T-helper 22 cell (primary cell): ENCODE data around the gene SIRPA.

Source experiments
- DNase-seq: peaks from one replicate; pipeline ENCODE4 v3.0.0-alpha.2; 2020; ENCODE audit warnings: low read depth

The SIRPA gene

DNA sequence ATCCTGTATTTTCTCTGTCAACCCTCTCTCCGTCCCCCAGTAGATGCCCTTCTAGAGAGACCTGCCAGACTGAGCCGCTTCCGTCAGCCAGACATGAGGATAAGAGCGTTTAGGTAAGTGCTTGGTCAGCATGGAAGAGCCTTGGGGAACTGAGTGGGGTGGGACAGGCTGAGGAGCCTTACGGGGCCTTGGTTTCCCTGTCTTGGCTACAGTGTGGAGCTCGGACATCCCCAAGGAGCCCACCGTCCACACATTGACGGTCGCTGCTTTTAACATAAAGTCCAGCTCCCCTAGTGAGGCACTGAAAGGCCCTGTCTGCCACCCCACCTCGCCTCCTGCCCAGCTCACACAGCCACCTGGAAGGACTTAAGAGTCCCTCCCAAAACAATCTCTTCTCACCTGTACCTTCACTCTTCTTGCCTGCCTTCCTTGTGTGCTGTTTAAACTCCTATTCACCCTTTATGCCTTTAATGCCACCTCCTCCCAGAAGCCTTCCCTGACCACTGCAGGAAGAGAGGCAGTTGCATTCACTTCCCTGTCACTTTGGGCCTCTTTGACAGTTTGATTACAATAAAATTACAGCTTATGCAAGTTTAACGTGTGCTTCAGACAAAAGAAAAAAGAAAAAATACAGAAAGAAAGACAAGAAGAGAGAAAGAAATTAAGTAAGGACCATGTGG, 56.4 kb downstream of the SIRPA start:
- DNase-seq: no peak

GRCh38 chr20:1952737-1953530, 57.7 kb downstream of the SIRPA start:
- DNase-seq: no peak

DNA sequence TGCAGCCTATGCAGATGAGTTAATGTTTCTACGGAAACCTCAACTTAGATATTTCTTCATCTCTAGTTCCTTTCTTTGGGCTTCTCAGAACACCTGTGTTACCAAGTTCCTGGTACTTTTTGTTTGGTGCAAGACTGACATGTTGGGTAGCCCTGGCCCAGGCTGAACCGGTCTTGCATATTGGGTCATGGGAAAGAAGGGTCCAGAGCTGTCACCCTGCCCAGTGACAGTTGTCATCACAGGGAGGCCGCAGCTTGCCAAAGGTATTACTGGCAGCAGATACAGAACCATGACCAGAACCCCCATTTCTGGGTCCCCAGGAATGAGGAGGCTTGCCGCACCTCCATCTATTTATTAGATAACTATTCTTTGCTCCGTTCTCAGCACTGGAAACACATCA, 58.4 kb downstream of the SIRPA start:
- DNase-seq: no peak

- DNase-seq: no peak
Measured at GRCh38 chr20:1955217-1955616, 60.0 kb downstream of the SIRPA start.

DNA sequence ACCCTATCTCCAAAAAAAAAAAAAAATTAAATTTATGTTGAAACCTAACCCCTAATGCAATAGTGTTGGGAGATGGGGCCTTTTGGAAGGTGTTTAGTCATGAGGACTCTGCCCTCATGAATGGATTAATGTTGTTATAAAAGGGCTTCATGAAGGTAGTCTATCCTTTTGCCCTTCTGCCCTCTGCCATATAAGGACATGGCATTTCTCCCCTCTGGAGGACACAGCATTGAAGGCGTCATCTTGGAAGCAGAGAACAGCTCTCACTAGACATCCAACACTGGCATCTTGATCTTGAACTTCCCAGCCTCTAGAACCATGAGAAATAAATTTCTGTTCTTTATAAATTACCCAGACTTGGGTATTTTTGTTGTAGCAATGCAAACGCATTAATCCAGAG, 63.2 kb downstream of the SIRPA start:
- DNase-seq: no peak

DNA sequence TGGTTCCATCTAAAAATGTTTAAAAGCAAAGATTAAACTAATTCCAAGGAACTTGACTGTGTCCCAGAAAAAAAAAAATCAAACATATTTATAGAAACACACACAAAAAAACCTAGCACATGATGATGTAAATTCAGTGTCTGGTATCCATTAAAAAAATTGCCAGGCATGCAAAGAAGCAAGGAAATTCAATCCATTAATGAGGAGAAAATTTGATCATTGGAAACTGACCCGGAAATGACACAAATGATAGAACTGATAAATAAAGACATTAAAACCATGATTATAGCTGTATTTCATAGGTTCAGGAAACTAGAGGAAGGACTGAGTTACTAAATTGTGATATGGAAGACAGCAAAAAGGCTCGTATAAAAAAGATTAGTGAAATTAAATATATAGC, 63.9 kb downstream of the SIRPA start:
- DNase-seq: no peak

- no peak for DNase-seq
Measured at GRCh38 chr20:1961374-1961773, 66.2 kb downstream of the SIRPA start.

DNA sequence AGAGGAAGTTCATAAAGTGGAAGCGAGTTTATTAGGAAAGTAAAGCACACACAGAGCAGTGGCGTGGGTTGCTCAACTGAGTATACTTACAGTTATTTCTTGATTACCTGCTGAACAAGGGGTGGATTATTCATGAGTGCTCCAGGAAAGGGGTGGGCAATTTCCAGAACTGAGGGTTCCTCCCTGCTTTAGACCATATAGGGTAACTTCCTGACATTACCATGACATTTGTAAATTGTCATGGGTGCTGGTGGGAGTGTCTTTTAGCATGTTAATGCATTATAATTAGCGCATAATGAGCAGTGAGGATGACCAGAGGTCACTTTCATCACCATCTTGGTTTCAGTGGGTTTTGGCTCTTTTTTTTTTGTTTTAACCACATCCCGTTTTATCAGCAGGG, 68.9 kb downstream of the SIRPA start:
- DNase-seq: no peak

GRCh38 chr20:1964659-1965405, 69.6 kb downstream of the SIRPA start:
- DNase-seq: no peak

DNA sequence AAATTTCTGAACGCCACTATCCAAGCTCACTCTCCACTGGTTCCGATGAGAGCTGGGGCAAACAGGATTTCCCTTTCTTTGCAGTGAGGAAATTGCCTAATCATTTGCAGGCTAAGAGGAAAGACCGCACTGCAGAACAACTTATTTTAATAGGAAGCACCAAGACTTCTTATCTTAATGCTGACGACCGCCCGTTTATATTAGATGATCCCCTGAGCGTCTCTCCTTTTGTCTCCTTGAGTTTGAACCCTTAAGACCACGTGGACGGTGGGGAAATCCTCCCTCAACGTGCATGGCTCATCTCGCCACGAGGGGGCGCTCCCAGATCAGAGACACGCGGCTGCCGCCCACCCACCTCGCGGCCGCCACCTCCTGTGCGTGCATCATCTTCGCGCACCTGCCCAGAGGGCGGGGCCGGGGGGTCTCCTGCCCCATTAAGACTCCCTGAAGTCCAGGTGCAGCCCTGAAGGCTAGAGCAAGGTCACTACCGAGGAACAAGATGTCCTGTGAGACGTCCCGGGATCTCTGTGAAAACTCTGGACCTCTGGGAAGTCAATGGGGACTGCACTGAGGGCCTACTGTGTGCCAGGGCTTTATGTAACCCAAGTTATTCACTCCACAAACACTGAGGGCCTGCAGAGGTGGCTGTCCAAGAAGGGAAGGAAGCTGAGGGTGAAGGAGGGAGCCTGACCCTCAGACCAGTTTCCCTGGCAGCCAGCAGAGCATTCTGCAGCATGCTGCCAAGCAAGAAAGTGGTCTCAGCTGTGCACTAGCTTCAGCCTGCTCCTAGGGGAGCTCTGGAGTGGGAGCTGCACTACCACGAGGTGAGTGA, 70.5 kb downstream of the SIRPA start:
- DNase-seq: peak; percentile 14

DNA sequence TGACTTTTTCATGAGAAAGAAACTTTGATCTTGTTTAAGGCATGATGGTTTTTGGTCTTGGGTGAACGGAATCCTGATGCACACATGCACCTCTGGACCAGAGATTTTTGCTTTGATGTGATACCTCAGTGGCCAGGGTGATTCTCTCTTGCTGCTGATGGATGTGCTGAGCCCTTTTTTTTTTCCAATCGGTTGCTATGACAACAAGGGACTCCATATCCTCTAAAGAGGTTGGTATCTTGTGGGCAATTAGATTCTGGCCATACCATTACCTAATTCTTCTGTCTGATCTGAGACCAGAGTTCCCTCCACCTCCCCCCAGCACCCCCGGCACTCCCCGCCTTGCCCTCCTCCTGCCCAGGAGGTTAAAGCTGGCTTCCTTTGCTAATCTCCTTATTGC, 73.8 kb downstream of the SIRPA start:
- DNase-seq: no peak

GRCh38 chr20:1971893-1972586, 76.8 kb downstream of the SIRPA start:
- no peak for DNase-seq

GRCh38 chr20:1973601-1974440, 78.6 kb downstream of the SIRPA start:
- DNase-seq: no peak

DNA sequence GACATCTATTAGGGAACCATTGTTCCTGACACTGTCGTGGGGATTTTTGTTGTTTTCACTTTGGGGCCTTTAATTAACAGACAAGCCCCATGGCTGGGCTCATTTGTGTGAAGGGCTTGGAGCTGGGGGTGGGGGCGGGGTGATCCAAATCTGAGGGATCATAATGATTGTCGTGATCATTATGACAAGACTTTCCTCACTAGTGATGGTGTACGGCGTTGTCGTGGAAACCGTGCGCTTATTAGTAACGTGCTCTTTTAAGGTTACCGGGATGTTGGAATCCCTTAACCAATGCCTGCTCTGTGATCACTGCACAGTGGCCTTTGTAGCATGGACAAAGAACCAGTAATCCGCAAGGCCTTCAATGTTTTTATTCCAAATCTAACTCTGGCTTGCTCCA, 80.1 kb downstream of the SIRPA start:
- no peak for DNase-seq

DNA sequence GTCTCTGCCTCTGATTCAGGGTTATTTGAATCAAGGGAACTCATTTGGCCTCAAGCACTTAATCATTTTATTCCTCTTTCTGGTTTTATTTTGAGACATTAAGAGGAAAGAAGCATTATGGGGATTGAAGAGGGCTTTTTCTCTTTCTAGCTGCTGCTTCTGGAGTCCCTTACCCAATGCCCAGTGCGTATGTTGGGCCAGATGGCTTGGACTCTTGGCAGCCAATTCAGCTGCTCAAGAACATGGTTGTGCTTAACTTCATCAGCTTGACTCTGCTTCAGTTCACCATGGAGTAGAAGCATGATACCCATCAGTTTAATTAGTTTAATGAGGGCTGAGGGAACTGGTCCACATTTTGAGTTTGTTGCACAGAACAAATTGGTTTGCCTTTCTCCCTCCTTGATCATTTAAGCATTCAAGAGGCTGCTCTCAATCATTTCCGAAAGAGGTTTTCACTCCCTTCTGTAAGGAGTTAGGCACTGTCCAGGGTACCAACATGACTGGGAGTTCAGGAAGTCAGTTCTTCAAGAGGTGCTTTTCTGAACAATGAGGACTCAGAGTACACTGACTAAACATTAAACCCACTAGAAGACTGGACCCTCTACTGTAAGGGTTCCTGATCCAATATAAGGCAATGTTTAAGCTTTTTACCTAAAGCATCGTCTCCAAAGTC, 84.0 kb downstream of the SIRPA start:
- no peak for DNase-seq

- no peak for DNase-seq
Measured at GRCh38 chr20:1982686-1983085, 87.5 kb downstream of the SIRPA start.

- DNase-seq: no peak
Measured at GRCh38 chr20:1983301-1983700, 88.1 kb downstream of the SIRPA start.

GRCh38 chr20:1987826-1988225, 92.6 kb downstream of the SIRPA start:
- DNase-seq: no peak
